ELR (cell line): ENCODE results near the gene SSPN.

ENCODE experiments used
- DNase-seq: peaks from one replicate; pipeline ENCODE4 v3.0.0-alpha.2; 2015; ENCODE audit warnings: low read depth

Gene SSPN

DNA sequence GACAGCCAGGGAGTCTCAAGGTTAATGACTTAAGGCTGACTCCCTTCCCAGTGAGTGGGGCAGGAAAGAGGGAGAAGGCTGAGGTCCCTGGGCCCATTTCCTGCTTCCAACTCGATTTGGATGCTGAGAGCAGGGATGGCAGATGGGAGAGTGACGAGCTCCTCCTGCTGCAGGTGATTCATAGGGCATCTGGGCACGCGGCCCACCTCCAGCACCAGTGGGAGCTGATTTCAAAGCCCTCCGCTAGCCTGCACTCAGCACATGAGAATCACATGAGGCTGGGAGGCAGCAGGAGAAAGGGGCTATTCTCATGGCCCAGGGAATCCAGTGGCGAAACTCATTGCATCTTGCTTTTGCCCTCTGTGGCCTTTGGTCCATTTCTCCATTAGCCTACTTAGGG is 90.8 kb downstream of the SSPN start:
- no peak for DNase-seq

DNA sequence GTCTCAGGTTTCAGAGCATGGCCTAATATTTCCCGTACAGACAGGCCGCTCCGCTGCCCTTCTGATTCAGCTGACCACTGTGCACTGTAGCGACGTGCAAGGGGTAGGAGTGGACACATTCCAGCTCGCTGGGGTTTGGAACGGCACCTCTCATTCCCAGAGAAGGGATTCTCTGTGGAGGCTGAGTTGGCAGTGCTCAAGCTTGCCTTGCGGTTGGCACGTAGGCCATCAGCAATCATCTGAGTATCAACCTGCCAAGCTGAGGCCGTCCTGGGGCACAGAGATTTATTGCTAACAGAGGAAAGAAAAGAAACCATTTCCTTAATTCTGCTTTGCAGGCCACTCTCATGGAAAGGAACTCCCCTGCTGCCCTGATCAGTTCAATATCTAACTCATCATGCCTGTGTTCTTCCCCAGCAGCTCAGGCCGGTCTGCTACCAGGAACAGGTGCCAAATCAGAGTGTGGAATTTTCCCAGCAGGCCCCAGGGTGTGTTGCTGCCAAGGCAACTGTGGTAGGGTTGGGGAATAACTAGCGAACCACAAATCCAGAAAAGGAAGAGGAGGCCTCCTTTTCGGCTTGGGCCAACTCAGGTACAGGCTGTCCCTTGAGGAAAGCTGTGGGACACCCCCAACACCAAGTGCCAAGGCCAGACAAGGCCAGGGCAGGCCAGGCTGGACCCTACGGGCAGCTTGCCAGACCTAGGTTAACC is 92.5 kb downstream of the SSPN start:
- no peak for DNase-seq

GRCh38 chr12:26290565-26290964 is 95.2 kb downstream of the SSPN start:
- DNase-seq: no peak

DNA sequence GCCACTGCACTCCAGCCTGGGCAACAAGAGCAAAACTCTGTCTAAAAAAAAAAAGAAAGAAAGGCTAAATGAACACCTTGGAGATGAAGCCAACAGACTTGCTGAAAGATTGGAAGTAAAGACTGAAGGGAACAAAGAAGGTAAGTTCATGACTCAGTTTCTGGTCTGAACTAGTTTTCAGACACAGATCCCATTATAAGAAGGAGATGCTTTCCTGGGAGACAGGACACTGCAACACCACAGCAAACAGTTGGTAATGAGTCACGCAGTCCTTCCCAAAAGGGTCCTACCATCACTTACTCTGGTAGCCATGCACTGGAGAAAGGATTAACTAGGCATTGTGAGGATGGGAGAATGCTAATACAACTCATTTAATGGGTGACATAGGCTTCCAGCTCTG is 97.2 kb downstream of the SSPN start:
- DNase-seq: no peak

GRCh38 chr12:26293612-26294011 is 98.2 kb downstream of the SSPN start:
- peak; percentile 52 for DNase-seq

- peak; percentile 36 for DNase-seq
These were observed 99.6 kb downstream of the SSPN start for GRCh38 chr12:26295001-26295400.

DNA sequence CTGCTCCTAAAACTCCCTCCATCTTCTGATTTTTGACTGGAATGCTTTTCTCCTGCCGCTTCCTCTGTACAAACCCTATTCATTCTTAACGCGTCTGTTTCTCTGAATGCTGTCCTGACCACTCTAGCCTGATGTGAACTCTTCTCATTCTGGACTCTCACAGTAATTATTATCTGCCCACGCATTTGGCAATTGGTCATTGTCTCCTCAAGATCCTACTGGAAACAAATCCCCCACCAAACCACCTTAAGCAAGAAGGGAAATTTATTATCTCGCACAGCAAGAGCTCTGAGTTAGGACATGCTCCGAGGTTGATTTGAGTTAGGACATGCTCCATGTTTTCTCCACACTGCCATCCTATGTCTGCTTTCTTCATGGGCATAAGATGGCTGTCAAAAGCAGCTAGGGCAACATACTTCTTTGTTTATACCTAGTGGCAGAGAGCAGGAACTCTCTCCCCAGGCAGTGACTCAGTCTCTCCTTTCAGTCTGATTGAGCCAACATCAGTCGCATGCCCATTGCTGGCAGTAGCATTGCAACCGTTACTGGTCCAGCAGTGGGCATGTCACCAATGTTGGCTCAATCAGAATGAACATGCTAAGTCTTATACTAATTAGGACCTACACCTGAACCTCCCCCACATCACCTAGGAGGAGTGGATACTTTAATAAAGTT is 102.2 kb downstream of the SSPN start:
- no peak for DNase-seq

- peak; percentile 91 for DNase-seq
These were observed 103.6 kb downstream of the SSPN start for GRCh38 chr12:26298785-26299621.

DNA sequence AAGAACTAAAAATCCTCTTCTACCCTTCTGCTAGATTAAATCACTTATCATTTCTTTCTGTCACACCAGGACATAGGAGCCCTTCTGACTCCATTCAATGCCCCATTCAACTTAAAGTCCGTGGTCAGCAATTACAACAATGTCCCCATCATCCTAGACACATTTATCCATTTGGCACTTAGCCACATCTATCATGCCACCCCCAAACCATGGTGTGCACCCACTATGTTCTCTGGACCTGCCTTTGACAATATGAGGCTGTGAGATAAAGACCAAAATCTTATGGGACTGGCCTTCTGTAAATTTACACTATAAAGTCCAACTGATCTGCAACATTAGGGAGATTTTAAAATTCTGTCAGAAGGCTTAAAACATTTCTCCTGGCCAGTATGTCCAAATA is 104.4 kb downstream of the SSPN start:
- DNase-seq: no peak
